HG02571 (cell line): ENCODE data around the gene GRIK3.
"Not testable (repeated sequence)": the region's sequence is repeated elsewhere in the genome, so short reads cannot be mapped to it uniquely, and the experiment has no call there.

Source experiments
- ATAC-seq: cut with Tn5 transposase; IDR thresholded peaks from one replicate; pipeline ENCODE4 v1.9.1; 2021; ENCODE audit warnings: mild to moderate bottlenecking, moderate library complexity; ENCODE audit not compliant: unreplicated experiment

GRIK3 gene

GRCh38 chr1:36771240-36771639, 263.1 kb downstream of the GRIK3 start:
- ATAC-seq = no peak

- ATAC-seq = no peak
These were observed 264.2 kb downstream of the GRIK3 start for GRCh38 chr1:36769886-36770830.

DNA sequence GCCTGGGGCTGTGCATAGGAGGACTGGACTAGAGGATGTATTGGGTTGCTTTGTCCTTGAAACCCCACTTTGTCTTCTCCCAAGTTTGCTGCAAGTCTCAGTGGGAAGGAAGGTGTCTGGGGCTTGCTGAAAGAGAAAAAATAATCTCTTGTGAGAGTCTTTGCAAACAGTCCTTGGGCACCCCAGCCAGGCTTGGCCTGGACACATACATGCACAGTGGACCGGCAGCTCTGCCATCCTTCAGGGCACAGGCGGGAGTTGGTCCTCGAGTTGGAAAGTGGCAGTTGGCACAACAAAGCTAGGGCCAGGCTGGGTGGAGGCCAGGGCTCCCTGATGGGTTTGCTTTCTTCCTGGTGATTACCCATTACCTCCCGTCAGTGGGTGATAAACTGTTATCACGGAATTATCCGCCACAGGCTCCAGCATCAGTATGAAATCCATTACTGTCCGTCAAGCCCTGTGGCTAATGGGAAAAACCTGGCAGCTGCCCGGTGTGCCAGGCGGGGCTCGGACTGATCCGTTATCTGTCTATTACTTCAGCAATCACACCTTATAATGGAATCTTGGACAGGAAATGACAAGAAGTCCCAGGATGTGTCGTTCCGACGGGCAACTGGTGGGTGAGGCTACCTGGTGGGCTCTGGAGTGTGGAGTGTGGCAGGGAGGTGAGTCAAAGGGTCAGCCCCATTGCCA, 265.7 kb downstream of the GRIK3 start:
- no peak for ATAC-seq

DNA sequence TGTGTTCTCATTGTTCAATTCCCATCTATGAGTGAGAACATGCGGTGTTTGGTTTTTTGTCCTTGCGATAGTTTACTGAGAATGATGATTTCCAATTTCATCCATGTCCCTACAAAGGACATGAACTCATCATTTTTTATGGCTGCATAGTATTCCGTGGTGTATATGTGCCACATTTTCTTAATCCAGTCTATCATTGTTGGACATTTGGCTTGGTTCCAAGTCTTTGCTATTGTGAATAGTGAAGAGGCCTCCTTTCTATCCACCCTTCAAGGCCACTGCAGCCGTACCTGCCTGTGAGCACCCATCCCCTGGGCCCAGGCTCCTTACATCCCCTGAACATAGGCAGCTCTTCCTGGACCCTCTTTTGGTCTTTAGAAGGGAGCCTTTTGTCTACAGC, 266.9 kb downstream of the GRIK3 start:
- not testable (repeated sequence) for ATAC-seq

DNA sequence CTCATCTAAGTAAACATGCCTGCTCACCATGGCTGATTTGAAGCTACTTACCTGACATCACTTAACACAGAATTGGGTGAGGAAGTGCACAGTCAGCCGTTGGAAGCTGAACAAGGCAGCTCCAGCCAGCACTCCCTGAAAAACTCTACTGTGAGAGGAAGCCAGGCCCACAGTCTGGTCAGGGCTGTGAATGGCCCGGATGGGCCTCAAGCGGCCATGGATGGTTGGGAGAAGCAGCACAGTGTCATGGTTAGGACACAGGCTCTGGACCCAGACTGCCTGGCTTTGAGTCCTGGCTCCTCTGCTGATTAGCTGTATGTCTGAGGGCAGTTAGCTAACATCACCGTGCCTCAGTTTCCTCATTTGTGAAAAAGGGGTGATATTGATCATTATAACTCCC, 267.8 kb downstream of the GRIK3 start:
- no peak for ATAC-seq

- ATAC-seq = no peak
These were observed 268.5 kb downstream of the GRIK3 start for GRCh38 chr1:36765785-36766300.

DNA sequence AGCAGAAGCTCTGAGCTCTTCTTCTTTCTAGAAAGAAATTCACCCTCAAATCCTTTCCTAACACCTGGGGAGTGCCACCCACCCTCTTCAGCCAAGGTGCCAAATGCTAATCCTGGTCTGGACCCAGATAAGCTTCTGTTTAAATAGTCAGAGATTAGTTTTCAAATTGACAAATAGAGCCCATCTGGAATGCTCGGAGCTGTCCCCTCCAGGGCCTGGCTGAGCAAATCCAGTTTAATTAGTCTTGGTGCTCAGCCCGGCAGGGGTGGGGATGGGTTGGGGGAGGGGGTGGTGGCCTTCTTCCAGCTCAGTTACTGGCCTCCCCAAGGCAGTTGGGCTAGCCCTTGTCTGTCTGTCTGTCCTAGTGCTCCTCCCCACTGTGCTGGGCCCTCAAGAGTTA, 269.5 kb downstream of the GRIK3 start:
- no peak for ATAC-seq

DNA sequence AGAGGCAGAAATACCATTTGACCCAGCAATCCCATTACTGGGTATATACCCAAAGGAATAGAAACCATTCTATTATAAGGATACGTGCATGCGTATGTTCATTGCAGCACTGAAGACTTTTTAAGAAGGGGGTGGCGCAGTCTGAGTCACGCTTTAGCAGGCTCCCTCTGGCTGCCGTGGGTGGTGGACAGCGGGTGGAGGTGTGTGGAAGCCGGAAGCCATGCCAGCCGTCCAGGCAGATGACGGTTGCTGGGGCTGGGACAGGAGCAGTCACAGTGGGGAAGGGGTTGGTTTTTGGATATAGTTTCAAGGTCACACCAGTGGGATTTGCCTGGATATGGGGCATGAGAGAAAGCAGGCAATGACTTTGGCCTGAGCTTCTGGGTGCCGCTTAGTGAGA, 270.5 kb downstream of the GRIK3 start:
- ATAC-seq = no peak

- no peak for ATAC-seq
These were observed 272.1 kb downstream of the GRIK3 start for GRCh38 chr1:36762174-36762573.

DNA sequence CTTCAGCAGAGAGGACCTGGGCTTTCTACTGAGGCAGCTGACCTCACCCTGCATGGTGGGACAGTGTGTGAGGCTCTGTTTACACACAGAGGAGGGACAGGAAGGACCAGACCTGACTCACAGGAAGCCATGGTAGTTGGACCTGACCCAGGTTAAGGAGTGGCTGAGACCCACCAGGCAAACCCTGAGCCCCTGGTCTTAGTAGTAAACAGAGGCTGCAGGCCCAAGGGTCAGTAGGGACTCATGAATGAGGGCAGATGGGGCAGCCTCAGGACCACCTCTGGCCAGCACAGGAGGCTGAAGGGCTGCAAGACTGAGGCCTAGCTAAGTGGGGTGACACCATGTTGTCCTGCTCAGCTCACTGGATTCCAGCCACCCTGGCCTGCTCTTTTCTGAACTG, 273.2 kb downstream of the GRIK3 start:
- ATAC-seq = no peak

- no peak for ATAC-seq
These were observed 274.2 kb downstream of the GRIK3 start for GRCh38 chr1:36760081-36760480.

DNA sequence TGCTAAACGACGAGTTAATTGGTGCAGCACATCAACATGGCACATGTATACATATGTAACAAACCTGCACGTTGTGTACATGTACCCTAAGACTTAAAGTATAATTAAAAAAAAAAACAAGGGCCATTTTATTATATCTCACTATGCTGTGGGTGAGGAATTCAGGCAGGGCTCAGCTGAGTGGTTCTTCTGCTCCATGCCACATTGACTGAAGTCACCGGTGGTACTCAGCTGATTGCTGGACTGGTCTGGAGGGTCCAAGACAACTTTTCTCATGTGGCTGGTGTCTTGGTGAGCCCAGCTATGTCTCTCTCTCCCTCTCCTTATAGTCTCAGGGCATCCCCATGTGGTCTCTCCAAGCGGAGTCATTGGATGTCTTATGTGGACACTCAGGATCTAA, 275.0 kb downstream of the GRIK3 start:
- no peak for ATAC-seq

GRCh38 chr1:36755303-36756230, 278.7 kb downstream of the GRIK3 start:
- ATAC-seq = no peak

DNA sequence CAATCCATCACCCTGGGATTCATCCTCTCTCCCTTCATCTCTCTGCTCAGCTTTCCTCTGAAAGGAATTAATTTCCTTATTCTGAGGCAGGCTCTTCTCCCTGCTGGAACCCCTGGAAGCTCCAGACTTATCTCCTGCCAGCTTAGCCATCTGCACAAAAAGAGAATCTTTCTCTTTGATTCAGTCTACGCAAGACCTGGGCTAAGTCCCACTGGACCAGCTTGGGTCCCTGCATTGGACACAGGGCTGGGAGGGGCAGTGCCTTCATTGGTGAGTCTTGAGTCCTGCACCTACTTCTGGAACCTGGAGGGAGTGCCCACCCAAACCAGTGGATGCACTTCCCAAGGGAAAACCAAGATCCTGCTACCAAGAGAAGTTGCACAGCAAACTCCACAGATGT, 279.9 kb downstream of the GRIK3 start:
- ATAC-seq = no peak

- no peak for ATAC-seq
These were observed 280.9 kb downstream of the GRIK3 start for GRCh38 chr1:36753451-36753850.

DNA sequence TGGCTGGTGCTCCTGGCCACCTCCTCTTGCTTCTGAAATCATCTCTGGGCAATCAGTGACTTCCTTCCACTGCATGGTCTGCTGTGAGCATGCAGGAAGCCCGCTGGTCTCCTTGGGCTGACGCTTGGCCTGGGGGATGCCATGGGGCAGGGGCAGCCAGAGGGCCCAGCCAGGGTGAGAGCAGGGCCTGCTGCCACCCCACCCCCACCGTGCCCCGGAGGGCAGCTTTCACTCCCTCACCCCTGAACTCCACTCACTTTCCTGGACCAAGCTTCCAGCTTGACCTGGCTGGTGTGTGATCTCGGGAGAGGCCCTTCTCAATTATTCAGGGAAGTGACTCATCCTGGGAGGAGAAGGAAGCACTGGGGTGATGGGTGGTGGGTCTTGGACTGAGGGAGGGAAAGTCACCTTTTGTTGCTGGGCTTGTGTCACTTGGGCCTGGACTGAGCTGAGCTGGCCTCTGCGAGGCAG, 281.4 kb downstream of the GRIK3 start:
- ATAC-seq = no peak

GRCh38 chr1:36752431-36752830, 281.9 kb downstream of the GRIK3 start:
- no peak for ATAC-seq

DNA sequence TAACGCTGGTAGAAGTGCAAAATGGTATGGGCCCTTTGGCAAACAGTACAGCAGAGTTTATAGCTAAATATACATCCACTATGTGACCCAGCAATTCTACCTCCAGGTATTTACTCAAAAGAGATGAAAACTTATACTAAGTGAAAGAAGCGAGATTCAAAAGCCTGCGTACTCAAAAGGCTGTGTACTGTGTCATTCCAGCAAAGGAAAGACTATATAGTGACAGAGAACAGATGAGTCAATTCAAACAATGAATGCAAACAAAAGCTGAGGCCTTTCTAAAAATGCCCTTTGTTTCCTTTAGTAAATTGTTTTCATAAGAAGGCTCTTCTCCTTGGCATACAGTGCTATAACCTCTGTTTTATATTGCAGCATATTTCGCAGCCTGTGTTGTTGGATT, 282.8 kb downstream of the GRIK3 start:
- ATAC-seq = no peak

- no peak for ATAC-seq
These were observed 285.8 kb downstream of the GRIK3 start for GRCh38 chr1:36748466-36748865.
